ENCODE results near the gene KCTD4.
"Not testable (repeated sequence)": the region's sequence is repeated elsewhere in the genome, so short reads cannot be mapped to it uniquely, and the experiment has no call there.

KCTD4 gene

DNA sequence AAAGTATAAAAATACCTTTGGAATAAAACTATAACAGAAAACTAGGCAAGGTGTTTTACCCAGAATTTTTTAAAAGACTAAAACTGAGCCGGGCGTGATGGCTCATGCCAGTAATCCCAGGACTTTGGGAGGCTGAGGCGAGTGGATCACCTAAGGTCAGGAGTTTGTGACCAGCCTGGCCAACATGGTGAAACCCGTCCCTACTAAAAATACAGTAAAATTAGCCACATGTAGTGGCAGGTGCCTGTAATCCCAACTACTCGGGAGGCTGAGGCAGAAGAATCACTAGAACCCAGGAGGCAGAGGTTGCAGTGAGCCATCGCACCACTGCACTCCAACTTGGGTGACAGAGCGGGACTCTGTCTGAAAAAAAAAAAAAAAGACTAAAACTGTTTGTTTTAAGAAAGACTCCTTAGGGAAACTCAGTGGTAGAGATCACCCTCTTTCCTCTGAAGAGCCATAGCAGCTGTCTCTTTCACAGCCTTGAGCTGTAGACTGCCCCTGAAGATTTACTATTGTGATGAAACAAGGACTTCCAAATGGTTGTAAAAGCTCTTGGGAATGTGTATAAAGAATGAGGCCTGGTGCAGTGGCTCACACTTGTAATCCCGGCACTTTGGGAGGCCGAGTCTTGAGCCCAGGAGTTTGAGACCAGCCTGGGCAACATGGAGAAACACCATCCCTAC is 14.7 kb upstream of the KCTD4 start:
- no peak for DNase-seq

DNA sequence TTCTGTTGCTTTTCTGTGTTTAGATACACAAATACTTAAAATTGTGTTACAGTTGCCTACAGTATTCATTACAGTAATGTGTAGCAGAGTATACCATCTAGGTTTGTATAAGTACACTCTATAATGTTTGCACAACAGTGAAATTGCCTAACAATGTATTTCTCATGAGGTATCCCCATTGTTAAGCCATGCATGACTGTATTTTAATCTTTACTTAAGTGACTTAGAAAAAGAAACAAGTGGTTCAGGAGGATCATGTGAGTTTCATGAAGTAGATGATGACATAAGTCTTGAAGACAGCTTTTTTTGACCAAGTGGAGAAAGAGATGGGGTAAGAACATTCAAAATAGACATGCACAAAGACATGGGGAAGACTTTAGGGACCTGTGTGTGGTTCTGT is 8.4 kb upstream of the KCTD4 start:
- no peak for DNase-seq

DNA sequence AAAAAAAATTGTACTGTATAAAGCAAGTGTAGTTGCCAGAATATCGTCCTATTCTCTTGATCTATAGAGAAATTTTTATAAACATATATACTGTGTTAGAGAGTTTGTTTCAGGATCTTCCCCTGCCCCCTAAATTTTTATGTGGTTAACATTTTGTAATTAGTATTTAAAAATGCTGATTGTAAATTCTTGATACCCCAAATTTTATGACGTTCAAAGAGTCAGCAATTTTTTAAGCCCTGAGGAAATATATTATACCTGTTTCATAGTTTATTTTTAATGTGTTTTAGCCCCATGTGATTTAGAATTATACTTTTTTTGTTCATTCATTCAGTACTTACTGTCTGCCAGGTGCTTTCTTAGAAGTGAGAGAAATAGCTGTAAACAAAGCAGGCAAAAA is 7.3 kb upstream of the KCTD4 start:
- no peak for DNase-seq

DNA sequence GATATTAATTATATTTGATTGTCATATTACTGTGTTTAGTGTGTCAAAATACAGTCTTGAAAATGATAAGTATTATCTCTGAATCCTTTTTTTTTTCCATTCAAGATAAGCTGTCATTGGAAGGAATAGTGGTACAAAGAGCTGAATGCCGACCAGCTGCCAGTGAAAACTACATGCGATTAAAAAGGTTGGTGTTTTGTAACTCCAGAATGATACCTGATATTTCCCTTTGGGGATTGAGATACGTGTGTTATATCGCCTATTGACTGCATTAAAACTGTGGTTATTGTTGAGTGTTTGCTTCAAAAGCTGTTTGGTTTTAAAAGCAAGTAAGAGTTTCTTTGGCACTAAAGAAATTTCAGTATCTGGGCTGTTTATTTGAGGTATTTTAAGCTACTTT is 6.5 kb upstream of the KCTD4 start:
- DNase-seq = no peak

DNA sequence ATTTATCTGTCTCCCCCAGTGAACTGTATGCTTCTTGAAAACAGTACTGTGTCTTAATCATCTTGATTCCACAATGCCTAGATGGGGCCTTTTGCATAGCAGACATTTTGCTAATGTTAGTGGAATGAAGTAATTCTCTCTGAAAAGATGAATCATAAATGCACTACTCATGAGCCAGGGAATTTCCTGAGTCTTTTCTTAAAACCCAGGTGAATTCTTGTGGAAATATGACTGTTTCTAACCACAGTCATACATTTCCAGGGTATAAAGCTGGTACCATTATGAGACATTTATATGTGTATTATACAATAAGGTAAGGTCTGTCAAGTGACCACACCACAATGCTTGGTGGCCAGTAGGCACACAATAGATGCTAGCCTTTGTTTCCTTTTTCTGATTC is 5.5 kb upstream of the KCTD4 start:
- DNase-seq = no peak

DNA sequence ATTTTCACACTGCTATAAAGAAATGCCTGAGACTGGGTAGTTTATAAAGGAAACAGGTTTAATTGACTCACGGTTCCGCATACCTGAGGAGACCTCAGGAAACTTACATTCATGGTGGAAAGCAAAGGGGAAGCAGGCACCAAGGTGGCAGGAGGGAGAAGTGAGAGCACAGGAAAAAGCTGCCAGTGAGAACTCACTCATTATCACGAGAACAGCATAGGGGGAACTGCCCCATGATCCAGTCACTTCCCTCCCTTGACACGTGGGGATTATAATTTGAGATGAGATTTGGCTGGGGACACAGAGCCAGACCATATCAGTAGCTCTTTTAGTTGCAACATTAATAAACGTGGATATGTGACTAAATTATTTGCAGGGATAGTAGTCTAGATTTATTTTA is 4.3 kb upstream of the KCTD4 start:
- no peak for DNase-seq

DNA sequence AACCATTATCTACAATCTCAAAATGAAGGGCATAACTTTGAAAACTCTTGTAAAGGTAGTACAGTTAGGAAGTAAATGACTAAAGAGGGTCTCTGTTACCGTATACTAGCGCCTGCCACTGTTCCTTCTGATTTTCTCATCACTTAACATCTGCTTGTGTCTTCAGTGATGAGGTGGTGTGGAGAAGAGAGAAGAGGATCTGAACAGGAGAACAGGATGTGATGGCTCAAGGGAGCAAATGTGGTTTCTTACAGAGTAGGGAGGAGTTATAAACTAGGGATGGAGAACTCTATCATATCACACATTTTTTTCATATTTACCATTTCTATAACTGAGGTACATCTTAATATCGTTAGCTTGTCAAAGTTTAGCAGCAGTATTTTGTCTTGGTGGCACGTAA is 1.1 kb downstream of the KCTD4 start:
- no peak for DNase-seq

DNA sequence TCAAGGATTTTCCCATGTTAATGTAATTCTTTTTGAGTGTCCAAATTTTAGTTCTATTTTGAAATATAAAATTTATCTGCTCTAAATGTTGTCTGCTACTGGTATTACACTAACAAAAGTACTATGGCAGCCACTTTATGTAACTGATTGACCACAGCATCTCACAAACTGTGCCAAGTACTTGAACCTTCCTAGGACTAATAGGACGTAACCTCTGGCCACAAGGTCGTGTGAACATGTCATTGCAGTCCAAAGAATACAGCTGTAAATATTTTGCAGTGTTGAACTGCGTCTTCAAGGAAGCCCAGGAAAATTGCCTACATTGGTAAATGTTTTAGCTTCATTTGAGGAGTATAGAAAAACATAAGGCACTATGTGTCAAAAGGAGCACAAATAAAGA is 1.9 kb downstream of the KCTD4 start:
- DNase-seq = no peak

DNA sequence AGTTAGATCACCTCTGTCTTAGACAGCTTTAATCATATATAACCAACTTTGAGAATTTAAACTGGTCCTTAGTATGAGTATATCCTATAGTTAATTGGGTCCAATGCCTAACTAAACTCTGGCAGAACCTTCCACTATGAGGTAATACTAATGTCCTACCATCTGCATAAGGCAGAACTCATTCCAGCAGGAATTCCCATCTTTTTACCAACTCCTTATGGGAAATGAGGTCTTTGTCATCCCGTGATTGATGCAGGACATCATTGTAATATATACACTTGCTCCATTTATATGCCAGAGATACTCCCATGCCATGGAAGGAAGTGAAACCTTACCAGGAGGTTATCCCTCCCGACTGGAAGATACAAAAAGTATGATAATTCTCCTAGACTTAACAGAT is 2.8 kb downstream of the KCTD4 start:
- no peak for DNase-seq

DNA sequence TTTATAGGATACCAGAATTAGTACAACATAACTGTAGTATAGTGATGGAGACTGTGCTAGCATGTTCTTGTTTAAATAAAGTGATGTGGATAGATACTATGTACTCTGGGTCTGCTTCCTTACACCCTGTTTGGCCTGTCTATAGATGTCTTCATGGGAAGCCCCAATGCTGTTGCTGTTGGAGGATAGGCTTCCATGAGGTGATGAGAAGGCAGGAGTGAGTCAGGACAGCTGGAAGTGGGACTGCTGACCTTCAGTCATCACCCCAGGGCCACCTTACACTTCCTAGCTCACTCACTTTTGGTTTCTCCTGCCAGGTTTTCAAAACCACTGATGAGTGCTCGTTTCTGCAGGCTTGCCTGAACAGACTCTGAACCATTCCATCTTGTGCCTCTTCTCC is 4.2 kb downstream of the KCTD4 start:
- DNase-seq = no peak

DNA sequence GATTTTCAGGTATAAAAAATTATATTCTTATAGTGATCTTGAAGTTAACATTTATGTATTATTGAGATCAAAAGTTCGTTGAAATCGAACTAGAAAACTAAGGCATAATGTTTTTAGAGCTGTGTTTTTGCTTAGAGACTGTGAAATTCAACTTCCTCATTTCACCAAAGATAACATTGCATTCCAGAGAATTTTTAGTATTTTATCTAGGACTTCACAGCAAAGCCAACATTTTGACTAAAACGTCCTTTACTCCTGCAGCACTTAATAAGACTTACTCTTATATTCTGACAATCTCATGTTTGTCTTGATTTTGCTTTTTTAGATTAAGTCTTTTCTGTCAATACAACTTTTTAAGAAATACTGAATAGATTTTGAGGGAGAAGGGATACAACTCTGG is 4.7 kb downstream of the KCTD4 start:
- DNase-seq = no peak

DNA sequence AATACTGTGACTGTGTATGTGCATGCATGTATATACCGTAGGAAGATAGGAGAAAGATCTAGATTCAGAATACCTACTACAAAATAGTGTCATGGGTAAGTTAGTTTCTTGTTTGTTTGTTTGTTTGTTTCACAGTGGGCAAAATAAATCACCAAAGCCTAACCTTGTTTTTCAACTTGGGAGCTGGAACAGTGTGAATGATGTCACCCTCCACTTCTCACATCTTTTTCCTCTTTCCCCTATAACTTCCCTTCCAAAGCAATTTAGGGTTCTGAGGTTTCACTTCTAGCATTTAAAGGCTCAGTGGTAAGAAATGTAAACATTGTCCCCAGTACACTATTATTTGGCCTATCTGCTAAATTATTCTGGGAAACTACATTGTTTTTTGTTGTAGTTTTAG is 5.4 kb downstream of the KCTD4 start:
- no peak for DNase-seq

DNA sequence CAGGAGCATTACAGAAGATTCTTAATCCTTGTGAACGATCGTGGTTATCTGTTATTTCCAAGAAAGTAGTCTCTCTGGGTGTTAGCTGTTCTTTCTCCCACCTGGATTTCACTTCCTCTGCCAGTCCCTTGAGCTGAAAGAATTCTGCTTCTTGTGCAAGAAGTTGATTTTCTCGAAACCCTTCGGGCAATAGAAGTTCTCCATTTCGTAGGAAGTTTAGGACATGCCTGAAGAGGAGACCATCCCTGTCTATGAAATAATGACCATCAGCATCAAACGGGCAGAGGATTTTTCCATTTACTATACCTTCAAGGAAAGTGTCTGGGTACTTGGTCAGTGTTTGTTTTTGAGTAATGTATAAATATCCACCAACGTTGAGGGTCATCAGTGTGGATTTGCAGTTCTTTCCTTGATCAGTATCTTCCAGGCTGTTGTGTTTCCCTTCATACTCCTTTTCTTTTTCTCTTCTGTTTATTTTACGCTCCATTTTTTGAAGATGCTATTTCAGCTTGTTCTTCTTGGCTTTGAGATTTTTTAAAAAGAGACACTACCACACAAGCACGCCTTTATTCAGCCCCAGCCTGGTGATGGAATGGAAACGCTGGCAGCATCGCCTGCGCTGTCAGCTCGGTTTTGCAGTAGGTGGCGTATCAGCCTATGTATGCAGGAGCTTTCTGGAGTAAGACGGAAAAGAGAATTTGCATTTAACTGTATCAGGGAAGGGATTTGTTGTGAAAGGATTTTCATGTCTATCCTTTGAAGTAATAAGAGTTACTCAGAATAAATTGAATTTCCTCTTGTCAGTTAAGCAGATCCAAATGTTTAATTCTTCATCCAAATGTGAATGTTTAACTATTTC is 6.5 kb downstream of the KCTD4 start:
- no peak for DNase-seq

DNA sequence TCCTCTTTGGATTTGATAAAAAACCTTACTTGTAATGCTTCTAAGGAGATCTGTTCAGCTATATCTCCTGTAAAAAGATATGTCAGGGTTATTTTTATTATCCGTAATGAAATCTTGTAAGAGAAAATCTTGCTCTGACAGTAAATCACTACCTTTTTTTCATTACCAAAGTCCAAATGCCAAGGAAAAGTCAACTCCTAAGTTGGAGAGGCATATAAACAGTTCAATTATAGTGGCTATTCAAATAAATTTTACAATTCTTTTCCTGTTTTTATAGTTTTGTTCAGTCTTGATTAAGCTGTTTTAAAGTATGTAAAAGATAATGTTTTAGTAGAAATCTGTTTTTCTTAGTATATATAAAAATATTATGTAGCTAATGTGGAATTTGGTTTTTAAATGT is 9.0 kb downstream of the KCTD4 start:
- DNase-seq = no peak

DNA sequence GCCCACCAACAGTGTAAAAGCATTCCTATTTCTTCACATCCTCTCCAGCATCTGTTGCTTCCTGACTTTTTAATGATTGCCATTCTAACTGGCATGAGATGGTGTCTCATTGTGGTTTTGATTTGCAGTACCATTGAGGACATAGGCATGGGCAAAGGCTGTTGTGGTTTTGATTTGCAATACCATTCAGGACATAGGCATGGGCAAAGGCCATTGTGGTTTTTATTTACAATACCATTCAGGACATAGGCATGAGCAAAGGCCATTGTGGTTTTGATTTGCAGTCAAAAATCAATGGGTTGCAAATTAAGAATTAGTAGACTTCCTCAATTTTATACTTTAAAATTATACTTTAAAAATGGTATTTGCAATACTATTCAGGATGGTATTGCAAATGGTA is 11.3 kb downstream of the KCTD4 start:
- DNase-seq = not testable (repeated sequence)

DNA sequence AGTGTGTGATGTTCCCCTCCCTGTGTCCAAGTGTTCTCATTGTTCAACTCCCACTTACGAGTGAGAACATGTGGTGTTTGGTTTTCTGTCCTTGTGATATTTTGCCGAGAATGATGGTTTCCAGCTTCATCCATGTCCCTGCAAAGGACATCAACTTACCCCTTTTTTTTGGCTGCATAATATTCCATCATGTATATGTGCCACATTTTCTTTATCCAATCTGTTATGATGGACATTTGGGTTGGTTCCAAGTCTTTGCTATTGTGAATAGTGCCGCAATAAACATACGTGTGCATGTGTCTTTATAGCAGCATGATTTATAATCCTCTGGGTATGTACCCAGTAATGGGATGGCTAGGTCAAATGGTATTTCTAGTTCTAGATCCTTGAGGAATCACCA is 11.8 kb downstream of the KCTD4 start:
- DNase-seq = not testable (repeated sequence)

DNA sequence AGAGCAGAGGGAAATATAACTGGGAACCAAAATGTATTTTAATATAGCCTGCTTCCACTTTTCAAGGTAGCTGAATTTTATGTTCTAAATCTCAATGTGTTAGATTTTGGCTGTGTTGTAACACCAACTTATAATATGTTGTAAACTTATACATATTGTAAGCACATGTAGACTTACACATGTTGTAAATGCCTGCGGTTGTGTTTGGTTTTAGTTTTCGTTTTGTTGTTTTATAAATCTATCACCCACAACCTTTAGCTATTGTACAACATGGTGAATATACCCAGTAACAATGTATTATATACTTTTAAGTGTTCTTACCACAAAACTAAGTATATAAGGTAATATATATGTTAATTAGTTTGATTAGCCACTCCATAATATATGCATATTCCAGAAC is 15.6 kb downstream of the KCTD4 start:
- DNase-seq = no peak

DNA sequence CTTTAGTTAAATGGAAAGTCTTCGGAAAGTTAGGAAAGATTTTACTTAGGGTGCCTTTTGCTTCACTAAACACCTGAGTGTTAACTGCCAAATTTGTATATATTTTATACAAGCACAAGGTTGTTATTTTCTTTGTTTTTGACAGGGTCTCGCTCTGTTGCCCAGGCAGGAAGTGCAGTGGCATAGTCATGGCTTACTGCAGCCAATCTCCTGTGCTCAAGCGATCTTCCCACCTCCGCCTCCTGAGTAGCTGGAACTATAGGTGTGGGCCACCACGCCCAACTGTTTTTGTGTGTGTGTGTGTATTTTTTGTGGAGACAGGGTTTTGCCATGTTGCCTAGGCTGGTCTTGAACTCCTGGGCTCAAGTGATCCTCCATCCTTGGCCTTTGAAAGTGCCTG is 16.2 kb downstream of the KCTD4 start:
- DNase-seq = no peak

DNA sequence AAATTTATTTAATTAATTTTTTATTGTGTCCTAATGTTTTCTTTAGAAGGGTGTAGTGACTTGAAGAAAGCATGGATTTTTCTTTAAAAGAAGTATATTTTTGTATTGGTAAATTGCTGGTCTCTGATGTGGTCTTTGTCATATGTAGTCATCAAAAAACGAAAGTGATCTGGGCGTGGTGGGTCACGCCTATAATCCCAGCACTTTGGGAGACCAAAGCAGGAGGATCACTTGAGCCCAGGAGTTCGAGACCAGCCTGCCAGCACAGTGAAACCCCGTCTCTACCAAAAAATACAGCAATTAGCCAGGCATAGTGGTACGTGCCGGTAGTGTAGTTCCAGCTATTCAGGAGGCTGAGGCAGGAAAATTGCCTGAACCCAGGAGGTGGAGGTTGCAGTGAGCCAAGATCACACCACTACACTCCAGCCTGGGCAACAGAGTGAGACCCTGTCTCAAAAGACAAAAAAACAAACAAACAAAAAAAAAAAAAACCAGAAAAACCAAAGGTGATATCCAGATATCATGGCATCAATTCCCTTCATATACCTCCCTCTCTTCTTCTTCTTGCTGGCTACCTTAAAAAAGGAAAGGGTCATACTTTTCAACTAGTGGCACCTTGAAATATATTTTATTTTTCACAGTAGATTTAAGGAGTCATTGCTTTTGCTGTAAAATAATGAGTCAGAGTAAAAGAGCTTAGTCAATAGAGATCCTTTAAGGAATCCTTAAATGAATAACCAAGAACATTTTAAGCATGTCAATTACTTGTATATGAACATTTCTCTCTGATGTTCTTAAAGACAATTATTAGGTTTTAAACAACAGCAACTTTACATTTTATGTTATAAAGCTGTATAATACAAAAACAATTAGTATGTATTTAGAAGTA is 19.9 kb downstream of the KCTD4 start:
- DNase-seq = no peak

DNA sequence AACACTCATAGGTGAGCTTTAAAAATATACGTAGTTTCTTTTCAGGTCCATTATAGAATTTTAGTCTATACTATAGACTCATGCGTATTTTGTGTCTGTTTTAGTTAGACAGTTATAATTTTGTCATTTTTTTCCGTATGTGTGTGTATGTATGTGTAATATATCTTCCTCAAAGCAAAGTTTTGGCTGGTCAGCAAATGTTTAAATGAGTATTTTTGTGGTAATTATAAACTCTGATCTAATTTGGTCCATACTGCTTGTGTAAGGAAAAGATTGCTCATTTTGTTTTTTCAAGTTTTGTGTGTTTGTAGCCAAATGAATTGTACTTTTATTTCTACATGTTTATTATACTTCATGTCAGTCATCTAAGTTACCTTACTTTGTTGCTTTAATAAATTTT is 20.5 kb downstream of the KCTD4 start:
- no peak for DNase-seq

DNA sequence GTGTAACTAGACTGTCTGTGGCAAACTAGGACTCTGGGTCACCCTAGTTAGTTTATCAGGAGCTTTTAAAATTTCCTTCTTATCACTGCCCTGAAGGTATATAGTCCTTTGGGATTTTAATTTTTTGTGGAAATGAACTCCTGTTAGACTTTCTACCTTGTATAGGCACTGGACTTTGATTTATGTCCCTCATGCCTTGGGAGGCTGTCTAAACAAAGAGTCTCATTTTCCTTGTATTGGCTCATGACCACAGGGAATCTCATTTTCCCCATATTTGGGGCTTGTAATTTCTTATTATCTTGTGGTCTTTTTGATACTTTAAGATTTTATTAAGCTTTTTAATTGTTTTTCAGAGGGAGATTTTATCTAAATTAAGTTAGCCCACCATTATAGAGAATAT is 21.4 kb downstream of the KCTD4 start:
- DNase-seq = no peak

DNA sequence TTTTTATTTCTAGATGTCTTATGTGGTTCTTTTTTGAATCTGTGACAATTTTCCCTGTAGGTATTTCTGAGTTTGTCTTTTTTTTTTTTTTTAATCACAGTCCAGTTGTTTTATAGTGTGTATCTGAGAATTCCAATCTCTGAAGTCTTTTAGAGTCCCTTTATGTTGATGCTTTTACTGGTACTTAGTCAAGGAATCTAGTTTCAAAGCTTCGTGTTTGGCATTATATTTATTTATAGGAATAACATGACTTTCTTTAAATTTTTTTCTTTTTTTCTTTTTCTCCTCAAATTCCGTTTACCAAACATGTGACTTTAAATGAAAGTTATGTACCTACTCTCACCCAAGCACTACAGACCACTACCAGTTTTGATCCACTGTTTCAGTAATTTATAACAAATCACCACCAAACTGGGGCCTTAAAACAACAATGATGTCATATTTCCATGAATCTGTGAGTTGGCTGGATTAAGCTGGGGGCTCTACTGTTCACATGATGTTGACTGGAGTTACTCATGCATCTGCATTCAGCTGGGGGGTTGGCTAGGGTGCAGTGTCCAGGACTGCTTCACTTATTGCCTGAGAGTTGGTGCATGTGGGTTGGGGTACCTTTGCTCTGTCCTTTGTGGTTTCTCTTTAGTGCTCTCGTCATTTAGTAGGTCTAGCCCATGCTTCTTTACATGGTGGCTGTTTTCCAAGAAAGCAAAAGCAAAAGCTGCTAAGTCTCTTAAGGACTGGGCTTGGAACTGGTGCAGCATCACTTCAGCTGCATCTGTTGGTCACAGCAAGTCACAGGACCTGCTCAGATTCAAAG is 22.3 kb downstream of the KCTD4 start:
- DNase-seq = no peak

DNA sequence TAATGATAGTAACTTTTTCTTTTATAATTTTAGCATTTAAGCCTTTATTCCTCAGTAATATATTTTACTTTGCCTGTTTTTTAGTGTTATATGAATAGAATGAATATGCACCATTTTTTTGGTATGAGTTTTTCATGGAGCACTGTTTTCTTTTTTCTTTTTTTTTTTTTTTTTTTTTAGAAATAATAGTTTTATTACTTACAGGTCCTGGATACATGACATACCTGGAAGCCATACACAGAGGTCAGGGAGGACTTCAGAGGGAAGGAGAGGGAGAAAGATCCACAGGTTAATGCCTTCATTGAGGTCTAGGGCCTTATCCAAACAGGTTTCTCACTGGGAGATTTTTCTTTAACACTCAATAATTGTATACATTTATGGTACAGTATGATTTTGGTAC is 26.4 kb downstream of the KCTD4 start:
- no peak for DNase-seq

Data from stimulated activated CD4-positive, alpha-beta T cell treated with anti-CD3 and anti-CD28 coated beads, Interleukin-1b, Interleukin-23, amount 100 ng/mL, for 48 hours (primary cell).